Measurements from ENCODE around the gene NCOA1. TPM values are rescaled to one million over a fixed set of nuclear protein-coding genes. Genes with fewer than 3 reads are reported as not detected.
A peak's percentile ranks its signal among the peaks of the same experiment; 100 is the strongest.
"Not testable (repeated sequence)": the region's sequence is repeated elsewhere in the genome, so short reads cannot be mapped to it uniquely, and the experiment has no call there.

Gene NCOA1
- polyA plus RNA-seq, 12 donors, result 88.8 to 465 (median 116) TPM

DNA sequence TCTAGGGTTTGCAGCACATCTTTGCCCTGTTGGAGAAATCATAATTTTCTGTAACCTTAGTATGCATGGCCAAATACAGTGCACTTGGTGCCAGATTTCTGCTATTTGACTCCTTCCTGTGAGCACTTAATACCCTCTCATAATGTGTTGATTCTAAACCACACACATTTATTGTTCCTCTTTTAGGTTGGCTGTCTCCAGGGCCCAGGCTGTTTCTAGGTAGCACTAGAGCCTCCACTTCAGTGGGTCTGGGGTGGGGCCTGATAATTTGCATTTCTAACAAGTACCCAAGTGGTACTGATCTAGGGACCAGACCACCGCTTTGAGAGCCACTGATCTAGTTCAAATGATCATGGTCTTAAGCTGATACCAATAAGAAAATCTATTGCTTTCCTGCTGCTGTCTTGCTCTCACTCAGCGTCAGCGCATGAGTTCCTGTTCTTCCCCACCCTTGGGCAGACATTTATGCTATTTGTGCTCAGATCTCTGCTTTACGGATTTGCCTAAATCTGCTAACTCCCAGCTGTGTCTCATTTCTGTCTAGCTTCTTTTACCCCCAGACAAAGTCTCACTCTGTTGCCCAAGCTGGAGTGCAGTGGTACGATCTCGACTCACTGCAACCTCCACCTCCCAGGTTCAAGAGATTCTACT is 294.7 kb downstream of the NCOA1 start:
- DNase-seq, result no peak

DNA sequence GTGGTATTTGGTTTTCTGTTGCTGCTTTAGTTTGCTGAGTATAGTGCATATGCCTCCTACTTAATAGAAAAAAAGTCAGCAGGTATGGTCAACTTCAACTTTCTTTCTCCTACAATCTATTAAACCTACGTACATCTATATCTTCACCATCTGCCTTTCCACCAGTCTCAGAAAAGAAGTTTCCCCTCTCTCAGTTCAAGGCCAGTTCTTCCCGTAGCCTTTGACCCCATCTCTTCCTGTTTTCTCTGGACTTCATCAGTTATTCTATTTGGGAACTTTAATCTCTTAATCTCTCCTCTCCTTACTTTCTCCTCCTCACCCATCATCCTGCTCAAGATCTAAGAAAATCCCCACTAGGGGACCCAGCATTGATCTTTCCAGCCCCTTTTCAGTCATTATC is 296.5 kb downstream of the NCOA1 start:
- no peak for DNase-seq

DNA sequence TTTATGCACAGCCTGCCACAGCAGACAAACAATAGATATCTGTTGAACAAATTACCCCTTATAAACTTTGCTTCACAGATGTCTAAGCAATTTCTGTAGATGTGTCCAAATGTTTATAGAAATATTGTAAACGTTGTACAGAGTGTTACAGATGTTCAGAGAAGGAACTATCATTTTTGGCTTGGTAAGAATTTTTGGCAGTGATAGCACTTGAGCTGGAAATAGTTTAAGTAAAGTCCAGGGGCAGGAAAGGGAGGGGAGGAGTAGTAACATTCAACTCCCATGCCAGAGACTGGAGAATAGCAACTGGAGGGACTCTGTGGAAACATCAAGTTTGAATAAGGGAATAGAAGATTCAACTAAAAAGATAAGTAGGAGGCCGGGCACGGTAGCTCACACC is 297.8 kb downstream of the NCOA1 start:
- no peak for DNase-seq

DNA sequence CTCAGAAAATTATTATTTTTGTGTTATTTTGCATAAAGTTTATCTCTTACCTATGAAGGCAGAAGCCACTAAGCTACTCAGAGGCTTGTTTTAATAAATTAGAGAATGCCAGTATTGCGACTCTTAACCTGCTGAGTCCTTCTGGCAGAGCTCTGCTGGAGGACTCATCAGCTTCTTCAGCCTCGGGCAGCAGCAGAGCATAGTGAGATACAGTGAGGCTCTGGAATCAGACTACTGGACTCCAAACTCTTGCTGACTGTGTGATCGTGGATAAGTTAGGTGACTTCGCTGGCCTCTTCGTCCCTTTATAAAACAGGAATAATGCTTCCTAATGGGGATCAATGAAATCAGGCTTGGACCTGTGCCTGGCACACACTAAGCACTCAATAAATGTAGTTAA is 300.4 kb downstream of the NCOA1 start:
- DNase-seq, result no peak

DNA sequence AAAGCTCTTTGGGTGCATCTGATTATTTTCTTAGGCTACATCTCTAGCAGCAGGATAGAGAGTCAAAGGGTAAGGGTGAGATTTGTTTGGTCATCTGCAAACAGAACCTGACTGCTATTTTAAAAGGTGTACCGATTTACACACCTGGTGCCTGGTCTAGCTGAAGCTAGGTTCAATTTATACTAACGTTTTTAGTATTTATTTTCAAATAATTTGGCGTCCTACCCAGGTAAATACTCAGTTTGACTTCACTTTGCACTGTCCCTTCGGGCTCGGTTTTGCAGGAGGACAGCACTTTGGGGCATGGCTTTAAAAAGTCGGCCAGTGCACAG is 301.5 kb downstream of the NCOA1 start:
- no peak for DNase-seq

DNA sequence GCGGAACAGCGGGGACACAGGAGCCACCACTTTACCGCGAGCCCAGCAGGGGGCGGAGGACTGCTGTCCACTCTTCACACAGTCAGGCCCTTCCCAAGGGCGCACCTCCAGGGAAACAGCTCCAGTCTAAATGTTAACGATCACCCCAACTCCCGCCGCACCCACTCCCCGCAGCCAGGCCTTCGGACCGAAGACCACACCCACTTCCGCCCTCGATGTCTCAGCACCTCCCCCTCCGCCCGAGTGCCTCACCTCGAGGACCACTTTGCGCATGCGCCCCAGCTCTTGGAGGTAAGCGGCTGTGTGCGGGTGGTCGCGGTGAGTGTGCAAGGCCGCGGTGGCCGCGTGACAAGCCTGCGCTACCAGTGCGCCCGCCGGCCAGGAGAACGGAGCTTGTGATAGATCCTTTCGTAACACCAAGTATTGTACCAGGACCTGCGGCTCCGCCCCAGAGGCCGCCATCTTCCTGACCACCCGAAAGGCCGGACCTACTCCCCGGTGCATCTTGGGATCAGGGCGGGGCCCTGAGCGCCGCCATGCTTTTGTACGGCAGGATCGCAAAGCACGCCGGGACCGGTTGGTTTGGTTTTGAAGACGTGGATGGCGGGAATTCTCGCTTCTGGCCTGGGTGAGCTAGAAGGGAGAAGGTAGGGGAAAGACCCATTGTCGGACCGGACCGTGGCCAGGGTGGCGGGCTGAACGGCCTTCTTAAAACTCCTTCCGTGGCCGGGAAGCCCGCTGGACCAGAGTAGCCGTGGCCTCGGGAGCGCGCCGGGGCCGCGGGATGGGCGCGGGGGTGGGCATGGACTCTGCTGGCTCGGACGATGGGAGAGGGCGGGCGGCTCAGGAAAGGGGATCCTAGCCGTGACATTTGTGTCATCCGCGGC is 302.1 kb downstream of the NCOA1 start, which contains the start of the genes CENPO and PTRHD1:
Gene CENPO, plus strand, starts transcription at position 552 of the 887 bp plus-strand sequence. CDS start 495 bp downstream, outside the sequence.
Gene PTRHD1, minus strand, starts transcription at position 518 of the 887 bp plus-strand sequence. Its CDS starts 14 bp downstream, at position 504.
- peak; percentile 97 for DNase-seq

DNA sequence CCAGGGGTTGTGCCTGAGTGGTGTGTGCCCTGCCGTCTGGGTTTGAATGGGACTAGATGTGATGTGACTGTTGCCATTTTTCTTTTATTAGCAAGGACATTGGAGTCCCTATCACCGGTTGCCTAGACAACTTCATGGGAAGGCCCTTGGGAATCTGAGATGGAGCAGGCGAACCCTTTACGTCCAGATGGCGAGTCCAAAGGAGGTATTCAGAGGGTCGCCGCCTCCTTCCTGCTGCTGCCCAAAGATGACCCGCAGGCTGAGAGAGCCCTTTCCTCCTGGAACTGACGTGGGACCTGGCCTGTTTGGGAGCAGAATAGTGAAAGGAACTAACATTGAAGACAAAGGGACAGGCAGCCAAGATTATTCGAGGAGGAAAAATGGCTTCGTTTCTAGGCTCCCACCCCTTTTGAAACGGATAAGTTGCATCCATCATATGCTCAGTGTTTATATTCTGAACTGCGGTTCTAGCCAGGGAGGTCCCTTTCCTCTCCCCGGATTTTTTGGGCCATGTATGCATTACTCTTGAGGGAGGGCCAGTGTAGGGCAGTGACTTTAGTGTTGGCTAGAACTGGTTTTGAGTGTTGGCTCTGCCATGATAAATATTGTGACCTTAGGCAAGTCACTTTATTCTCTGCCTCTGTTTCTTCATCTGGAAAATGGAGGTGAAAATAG is 302.8 kb downstream of the NCOA1 start:
- peak; percentile 25 for DNase-seq

DNA sequence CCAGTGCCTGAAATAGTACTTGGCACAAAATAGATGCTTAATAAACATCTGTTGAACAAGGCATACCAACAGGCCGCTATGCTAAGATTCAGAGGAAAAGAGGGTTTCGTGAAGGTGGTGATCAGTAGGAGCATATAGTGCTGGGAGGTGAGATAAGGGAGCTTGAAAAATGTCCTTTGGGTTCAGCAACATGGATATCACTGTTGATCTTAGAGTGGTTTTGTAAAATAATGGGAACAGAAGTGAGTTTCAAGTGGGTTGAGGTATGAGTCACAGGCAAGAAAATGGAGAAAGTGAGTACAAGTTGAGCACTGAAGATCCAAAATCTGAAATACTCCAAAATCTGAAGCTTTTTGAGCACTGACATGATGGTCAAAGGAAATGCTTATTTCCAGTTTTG is 306.6 kb downstream of the NCOA1 start:
- DNase-seq, result no peak

DNA sequence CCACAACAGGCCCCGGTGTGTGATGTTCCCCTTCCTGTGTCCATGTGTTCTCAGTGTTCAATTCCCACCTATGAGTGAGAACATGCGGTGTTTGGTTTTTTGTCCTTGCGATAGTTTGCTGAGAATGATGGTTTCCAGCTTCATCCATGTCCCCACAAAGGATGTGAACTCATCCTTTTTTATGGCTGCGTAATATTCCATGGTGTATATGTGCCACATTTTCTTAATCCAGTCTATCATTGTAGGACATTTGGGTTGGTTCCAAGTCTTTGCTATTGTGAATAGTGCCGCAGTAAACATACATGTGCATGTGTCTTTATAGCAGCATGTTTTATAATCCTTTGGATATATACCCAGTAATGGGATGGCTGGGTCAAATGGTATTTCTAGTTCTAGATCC is 309.4 kb downstream of the NCOA1 start:
- DNase-seq, result not testable (repeated sequence)

DNA sequence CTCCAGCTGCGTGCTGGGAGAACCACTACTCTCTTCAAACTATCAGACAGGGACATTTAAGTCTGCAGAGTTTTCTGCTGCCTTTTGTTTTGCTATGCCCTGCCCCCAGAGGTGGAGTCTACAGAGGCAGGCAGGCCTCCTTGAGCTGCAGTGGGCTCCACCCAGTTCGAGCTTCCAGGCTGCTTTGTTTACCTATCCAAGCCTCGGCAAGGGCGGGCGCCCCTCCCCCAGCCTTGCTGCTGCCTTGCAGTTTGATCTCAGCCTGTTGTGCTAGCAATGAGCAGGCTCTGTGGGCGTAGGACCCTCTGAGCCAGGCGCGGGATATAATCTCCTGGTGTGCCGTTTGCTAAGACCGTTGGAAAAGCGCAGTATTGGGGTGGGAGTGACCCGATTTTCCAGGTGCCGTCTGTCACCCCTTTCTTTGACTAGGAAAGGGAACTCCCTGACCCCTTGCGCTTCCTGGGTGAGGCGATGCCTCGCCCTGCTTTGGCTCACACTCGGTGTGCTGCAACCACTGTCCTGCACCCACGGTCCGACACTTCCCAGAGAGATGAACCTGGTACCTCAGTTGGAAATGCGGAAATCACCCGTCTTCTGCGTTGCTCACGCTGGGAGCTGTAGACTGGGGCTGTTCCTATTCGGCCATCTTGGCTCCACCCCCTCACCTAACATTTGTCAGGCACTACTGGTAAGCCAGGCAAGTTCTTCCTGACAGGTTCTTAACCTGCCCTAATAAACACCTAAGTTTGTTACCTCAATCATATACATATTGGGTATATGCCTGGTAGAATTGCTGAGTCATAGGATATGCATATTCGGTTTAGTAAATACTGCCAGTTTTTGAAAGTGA is 315.0 kb downstream of the NCOA1 start:
- not testable (repeated sequence) for DNase-seq

DNA sequence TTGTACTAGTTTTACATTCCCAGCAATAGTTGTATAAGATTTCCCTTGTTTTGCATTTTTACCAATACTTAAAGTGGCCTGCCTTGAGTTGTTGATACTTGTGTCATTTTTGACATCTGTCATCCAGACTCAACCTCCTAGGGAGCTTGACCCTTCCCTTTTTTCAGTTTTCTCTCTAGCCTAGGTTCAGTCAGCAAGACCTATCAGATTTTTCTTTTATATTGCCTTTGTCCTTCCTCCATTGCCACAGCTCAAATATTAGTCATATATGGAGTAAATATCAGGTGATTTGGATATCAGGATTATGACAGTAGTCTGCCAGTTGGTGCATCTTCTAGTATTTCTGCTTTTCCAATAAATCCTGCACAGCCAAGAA is 315.6 kb downstream of the NCOA1 start:
- DNase-seq, result no peak

DNA sequence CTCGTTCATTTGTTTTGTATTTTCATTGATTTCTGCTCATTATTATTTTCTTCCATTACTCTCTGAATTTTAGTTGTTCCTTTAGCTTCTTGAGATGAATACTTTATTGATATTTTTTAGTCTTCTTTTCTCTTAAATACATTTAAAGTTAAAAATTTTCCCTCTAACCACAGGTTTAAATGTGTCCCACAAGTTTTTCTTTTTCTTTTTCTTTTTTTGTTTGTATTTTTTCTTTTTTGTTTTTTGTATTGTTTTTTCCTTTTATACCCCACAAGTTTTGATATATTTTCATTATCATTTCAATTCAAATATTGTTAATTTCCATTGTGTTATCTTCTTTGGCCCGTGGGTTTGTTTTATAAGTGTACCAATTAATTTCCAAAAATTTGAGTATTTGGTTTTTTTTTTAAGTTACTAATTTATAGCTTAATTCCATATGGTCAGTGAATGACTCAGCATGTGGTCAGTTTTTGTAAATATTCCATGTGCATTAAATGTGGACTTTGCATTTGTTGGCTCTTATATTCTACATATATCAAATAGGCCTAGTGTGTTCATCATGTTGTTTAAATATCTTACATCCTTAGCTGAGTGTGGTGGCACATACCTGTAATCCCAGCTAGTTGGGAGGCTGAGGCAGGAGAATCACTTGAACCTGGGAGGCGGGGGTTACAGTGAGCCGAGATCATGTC is 318.4 kb downstream of the NCOA1 start:
- no peak for DNase-seq

DNA sequence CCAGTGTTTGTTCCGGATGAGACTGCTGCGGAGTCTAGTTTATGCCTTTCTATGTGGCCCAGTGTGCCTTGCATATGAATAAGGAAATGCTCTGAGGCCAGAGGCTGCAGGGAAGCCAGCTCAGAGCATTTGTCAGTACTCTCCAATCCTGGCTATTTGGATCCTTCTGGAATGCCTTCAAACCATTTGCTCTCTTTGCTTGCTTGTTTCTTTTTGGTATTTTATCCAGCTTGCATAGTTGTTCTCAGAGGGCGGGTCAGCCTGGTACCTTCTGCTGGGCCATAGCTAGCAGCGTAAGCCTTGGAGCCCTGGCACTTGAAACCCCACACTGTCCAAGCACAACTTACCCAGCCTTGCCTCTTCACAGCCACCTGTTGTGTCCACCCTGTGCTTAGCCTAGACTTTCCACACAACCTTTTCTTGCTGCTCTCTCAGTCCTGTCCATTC is 322.7 kb downstream of the NCOA1 start:
- DNase-seq, result no peak

DNA sequence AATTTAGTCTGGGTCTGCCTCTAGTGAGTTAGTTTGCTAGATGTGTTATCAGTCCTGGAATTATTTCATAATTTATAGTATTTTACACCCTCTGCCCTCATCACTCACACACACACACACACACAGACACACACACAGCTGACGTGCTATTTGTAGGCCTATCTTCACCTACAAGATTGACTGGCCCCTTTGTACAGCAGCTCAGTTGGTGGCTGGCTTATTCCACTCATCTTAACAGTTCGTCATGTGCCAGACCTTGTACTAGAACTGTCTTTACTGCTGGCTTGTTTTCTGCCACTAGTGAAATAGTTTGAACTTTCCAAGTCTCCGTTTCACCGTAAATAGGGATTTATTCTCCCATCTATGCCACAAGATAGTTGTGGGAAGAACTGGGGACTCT is 323.5 kb downstream of the NCOA1 start:
- DNase-seq, result no peak

DNA sequence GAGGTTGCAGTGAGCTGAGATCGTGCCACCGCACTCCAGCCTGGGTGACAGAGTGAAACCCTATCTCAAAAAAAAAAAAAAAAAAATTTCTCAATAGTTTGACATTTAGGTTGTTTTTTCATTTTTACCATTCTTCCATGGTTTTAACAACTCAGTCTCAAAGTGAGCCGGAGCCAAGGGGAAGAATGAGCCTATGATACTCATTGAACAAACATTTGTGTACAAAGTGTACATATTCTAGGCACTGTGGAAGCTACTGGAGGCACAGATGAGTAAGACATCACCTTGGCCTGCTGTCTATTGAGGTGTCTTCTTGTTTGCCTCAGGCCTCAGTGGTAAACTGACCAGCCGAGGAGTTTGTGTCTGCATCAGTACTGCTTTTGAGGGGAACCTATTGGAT is 324.1 kb downstream of the NCOA1 start:
- no peak for DNase-seq

DNA sequence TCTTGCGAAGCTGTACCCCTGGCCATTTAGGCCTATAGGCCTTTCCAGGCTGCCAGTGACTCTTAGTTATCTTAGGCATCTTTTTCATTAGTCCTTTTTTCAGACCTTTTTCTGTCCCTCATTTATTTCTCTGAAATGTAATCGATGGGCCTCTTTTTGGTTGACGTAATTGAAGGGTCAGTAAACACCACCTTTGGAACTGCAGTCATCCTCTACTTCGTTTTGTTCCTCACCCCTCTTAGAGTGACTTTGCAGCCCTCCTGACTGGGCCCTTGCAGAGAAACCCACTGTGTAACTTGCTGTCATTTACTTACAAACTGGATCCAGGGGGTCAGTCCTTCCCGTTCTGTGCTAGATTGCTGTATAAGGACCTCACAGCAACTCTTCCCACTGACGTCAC is 325.4 kb downstream of the NCOA1 start:
- DNase-seq, result no peak

DNA sequence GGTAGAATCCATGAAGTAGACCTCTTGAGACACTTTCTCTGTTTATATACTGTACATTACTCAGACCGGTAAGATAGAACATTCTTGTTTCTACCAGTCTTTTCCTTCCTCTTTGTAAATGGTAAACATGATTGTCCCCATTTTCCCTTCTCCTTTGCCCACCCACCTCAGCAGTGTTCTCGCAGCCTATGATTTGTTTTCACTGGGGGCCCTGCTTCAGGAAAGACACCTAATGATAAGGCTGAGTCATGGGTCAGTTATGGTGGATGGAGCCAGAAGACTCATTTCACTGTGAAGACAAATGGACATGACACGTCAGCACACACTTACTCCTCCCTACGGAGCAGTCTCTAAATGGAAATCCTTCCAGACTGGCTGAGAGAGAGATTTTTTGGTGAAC is 325.8 kb downstream of the NCOA1 start:
- DNase-seq, result no peak

DNA sequence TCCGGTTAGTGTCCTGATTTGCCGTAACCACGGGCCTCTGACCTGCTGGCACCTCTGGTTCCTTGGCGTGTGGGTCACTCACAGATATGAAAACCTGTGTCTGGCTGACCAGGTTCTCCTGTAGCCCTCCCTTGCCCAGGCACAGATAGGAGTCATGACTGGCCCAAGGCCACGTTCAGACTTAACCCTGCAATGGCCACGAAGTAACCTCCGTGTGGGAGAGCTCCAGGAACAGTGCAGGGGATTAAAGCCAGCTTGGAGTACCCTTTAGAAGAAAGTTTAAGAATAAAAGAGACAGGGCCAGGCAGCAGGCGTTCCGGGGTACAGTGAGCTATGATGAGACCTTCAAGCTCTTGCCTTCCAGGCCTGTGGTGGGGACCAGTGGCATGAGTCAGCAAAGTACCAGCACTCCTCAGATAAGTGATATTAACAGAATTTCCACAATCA is 327.7 kb downstream of the NCOA1 start:
- DNase-seq, result no peak

DNA sequence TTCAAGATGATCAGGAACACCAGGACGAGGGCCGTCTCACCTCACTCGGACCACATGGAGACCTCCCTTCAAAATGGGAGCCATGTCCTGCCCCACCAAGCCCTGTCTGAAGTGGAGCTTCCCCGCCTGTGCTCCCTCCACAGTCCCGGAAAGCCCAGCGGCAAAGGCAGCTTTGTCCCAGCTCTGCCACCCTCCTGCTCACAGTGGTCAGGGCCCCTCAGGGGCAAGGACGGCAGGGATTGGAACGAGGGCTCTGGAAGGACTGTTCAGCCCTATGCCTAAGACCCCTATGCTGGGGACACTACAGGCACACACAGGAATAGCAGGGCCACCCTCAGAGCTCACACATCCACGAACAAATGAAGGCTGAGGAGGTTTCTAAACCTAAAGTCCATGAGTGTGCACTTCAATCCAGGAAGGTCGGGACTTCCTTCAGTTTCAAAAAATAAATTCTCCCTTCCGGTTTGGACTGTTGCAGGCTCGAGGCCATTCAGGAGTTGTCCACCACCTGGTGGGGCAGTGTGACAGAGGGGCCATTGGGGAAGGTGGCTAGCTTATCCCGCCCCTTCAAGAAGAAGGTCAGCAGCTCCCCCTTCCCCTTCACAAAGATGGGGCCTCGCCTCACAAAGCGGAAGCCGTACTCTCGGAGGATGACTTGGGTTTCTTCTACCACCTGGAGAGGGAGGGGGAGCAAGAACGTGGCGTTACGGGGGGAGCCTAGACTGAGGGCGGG is 328.6 kb downstream of the NCOA1 start:
- DNase-seq, result no peak

DNA sequence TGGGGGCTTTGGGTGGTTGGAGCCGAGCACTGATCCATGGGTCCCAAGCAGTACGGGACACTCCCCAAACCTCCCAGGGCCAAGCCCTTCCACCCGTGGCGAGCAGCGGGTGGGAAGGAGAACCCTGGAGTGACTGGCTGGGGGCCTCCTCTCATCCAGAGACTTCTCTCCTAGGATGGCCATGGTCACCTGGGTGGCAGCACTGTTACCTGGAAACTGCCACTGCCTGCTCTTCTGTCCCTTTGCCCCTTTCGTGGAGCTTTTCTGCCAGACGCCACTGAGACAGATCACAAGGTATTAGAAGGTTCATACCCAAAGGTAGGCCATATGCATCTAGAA is 329.1 kb downstream of the NCOA1 start:
- no peak for DNase-seq
